Gastroesophageal sphincter (tissue), 3 donors: ENCODE data around the gene GABRG3.

Experiments
- POLR2A ChIP-seq, 2 donors: fragments of 450-650 bp; IDR thresholded peaks; one replicate each; pipeline ENCODE4 v1.6.1; 2017; ENCODE audit warnings: antibody characterized with exemption in 2 of 2, mild to moderate bottlenecking in 2 of 2, moderate library complexity in 1 of 2
- POLR2AphosphoS5 ChIP-seq: sonication (generic); formaldehyde crosslinking; IDR thresholded peaks from one replicate; pipeline ENCODE4 v1.6.1; 2017; ENCODE audit warnings: antibody characterized with exemption
- TF ChIP-seq, protein P1 (sequence below), 4 experiments: fragments of 200-600 bp in 2 of 4; fragments of 450-650 bp in 2 of 4; sonication (generic) in 1 of 4; IDR thresholded peaks; one replicate each; pipeline ENCODE4 v1.5.1; 2017 to 2019; ENCODE audit warnings: antibody characterized with exemption in 4 of 4, mild to moderate bottlenecking in 2 of 4, moderate library complexity in 2 of 4

DNA sequence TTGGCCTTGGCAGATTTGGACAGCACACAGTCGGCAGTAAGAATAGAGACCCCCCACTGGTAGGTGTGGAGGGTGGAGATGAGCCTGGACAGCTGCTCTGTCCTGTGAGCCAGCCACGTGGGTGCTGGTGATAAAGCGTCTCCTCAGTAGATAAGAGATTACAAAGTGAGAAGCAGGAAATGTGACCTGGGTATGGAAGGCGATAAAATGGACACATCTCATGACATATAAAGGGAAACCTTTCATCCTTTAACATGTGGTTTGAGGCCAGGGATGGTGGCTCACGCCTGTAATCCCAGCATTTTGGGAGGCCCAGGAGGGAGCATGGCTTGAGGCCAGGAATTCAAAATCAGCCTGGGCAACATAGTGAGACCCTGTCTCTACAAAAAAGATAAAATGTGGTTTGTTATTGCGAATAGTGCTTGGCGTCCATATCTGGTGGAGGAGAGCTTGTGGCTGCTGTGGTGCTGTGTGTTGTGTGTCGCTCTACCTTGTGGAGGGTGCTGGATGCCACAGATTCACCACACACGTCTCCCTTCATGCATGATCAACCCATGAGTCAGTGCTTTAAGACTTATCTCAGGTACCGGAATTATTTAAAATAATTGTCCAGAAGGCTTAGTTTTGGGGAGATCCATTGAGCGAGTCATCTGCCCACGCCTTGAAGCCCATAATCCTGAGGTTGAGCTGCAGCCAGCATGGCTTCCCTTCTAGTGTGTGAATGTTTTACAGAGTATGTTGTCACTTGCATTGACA lies 157.0 kb downstream of the GABRG3 start:
- TF ChIP-seq, protein P1, sequence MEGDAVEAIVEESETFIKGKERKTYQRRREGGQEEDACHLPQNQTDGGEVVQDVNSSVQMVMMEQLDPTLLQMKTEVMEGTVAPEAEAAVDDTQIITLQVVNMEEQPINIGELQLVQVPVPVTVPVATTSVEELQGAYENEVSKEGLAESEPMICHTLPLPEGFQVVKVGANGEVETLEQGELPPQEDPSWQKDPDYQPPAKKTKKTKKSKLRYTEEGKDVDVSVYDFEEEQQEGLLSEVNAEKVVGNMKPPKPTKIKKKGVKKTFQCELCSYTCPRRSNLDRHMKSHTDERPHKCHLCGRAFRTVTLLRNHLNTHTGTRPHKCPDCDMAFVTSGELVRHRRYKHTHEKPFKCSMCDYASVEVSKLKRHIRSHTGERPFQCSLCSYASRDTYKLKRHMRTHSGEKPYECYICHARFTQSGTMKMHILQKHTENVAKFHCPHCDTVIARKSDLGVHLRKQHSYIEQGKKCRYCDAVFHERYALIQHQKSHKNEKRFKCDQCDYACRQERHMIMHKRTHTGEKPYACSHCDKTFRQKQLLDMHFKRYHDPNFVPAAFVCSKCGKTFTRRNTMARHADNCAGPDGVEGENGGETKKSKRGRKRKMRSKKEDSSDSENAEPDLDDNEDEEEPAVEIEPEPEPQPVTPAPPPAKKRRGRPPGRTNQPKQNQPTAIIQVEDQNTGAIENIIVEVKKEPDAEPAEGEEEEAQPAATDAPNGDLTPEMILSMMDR (IDR thresholded peaks at IDR 0.05) = no peak
- TF ChIP-seq POLR2A (IDR thresholded peaks at IDR 0.05) (no peak), POLR2AphosphoS5 (no peak)
